ENCODE measurements around the gene SULT4A1.

DNA sequence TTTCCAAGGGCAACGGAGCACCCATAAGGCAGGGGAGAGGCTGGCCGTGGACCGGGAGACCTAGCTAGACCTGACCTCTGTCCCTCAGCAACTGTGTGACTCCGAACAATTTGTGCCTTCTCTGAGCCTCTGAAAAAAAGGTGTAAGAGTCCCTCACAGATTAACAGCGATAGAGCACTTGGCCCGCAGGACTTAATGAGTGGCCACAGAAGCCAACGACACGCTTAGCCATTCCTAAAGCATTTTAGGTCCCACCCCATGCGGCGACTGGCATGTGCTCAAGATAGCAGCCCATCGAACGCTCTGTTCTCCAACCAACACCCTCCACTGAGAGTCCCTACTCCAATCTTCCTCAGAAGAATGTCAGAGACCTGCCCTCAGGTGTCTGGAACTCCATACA is 1.5 kb downstream of the SULT4A1 start:
- TF ChIP-seq CTCF (IDR thresholded peaks at IDR 0.05; ENCODE audit: insufficient read depth, low read length) (no peak), POLR2AphosphoS5 (IDR thresholded peaks at IDR 0.05; ENCODE audit: low read depth) (no peak), GABPA (IDR thresholded peaks at IDR 0.05; ENCODE audit: low read depth) (no peak)
